ENCODE results near the gene KLF13. TPM values are rescaled to one million over a fixed set of nuclear protein-coding genes. Genes with fewer than 3 reads are reported as not detected.

KLF13 gene
- total RNA-seq, 1 experiment from 2014 or later = 60.1 TPM

GRCh38 chr15:31337352-31338031 lies 10.9 kb downstream of the KLF13 start:
- Histone ChIP-seq H4K20me1 (ENCODE audit: insufficient read depth) (no peaks in the 10 kb centered on the region), H3K79me2 (ENCODE audit: insufficient read depth, low read length) (peaks cover 75% of the 10 kb centered on the region), H3K9me3 (ENCODE audit: control insufficient read depth in 1 of 2, insufficient read depth in 1 of 2, low read depth in 1 of 2, low read length in 2 of 2) (no peaks in the 10 kb centered on the region), H2AFZ (ENCODE audit: low read depth, low read length, poor library complexity, severe bottlenecking) (no peak overlapping the region), H3K4me2 (ENCODE audit: low read length) (no peak overlapping the region), H3K27me3 (ENCODE audit: insufficient read depth, low read length) (no peaks in the 10 kb centered on the region), H3K36me3 (ENCODE audit: control insufficient read depth in 1 of 2, insufficient read depth in 2 of 2, low read length in 2 of 2) (no peaks in the 10 kb centered on the region), H3K4me1 (ENCODE audit: control insufficient read depth in 1 of 2, insufficient read depth in 2 of 2, low read length in 2 of 2) (peaks cover 7% of the 10 kb centered on the region in 2 experiments; a peak in 3 of 4 replicates), H3K27ac (ENCODE audit: low read depth, low read length) (no peak overlapping the region), H3K9me2 (ENCODE audit: insufficient read depth) (no peaks in the 10 kb centered on the region), H3K4me3 (replicated peaks in 1 of 2; ENCODE audit: low read depth in 1 of 2, low read length in 2 of 2) (no peak overlapping the region), H3K9ac (ENCODE audit: low read length) (no peak overlapping the region)
- intact Hi-C loops (cut with micrococcal nuclease) = no loop called here
- ChIA-PET POLR2A (no interaction called here), CTCF (no interaction called here), RAD21 (ENCODE audit: low non-redundant PET in 1 of 2, low total read pairs in 2 of 2, uncharacterized antibody in 2 of 2, unreplicated experiment in 2 of 2) (no interaction called here)
- BruUV-seq (replicated peaks) = no TSS peak
- TF ChIP-seq EZH2 (IDR thresholded peaks at IDR 0.05) (no peak), CEBPB (IDR thresholded peaks at IDR 0.05; ENCODE audit: low read depth) (no peak), RAD21 (IDR thresholded peaks at IDR 0.05; ENCODE audit: low read depth) (no peak)
- TF ChIP-seq, protein P1, sequence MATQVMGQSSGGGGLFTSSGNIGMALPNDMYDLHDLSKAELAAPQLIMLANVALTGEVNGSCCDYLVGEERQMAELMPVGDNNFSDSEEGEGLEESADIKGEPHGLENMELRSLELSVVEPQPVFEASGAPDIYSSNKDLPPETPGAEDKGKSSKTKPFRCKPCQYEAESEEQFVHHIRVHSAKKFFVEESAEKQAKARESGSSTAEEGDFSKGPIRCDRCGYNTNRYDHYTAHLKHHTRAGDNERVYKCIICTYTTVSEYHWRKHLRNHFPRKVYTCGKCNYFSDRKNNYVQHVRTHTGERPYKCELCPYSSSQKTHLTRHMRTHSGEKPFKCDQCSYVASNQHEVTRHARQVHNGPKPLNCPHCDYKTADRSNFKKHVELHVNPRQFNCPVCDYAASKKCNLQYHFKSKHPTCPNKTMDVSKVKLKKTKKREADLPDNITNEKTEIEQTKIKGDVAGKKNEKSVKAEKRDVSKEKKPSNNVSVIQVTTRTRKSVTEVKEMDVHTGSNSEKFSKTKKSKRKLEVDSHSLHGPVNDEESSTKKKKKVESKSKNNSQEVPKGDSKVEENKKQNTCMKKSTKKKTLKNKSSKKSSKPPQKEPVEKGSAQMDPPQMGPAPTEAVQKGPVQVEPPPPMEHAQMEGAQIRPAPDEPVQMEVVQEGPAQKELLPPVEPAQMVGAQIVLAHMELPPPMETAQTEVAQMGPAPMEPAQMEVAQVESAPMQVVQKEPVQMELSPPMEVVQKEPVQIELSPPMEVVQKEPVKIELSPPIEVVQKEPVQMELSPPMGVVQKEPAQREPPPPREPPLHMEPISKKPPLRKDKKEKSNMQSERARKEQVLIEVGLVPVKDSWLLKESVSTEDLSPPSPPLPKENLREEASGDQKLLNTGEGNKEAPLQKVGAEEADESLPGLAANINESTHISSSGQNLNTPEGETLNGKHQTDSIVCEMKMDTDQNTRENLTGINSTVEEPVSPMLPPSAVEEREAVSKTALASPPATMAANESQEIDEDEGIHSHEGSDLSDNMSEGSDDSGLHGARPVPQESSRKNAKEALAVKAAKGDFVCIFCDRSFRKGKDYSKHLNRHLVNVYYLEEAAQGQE (IDR thresholded peaks at IDR 0.05; ENCODE audit: low read depth) = no peak
- TF ChIP-seq, protein P2, sequence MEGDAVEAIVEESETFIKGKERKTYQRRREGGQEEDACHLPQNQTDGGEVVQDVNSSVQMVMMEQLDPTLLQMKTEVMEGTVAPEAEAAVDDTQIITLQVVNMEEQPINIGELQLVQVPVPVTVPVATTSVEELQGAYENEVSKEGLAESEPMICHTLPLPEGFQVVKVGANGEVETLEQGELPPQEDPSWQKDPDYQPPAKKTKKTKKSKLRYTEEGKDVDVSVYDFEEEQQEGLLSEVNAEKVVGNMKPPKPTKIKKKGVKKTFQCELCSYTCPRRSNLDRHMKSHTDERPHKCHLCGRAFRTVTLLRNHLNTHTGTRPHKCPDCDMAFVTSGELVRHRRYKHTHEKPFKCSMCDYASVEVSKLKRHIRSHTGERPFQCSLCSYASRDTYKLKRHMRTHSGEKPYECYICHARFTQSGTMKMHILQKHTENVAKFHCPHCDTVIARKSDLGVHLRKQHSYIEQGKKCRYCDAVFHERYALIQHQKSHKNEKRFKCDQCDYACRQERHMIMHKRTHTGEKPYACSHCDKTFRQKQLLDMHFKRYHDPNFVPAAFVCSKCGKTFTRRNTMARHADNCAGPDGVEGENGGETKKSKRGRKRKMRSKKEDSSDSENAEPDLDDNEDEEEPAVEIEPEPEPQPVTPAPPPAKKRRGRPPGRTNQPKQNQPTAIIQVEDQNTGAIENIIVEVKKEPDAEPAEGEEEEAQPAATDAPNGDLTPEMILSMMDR (IDR thresholded peaks at IDR 0.05 in 2 of 3, conservative IDR thresholded peaks at IDR 0.05 in 1 of 3; ENCODE audit: borderline replicate concordance in 1 of 3, insufficient read depth in 1 of 3, low read depth in 2 of 3, low read length in 2 of 3) = no peak
- DNase-seq (ENCODE audit: low read depth, low spot score) (no peak), ATAC-seq (no peak)

All from HCT116 (cell line).